Ovary (tissue), 3 donors: ENCODE data around the gene SLC9A7.

Experiments
- CTCF ChIP-seq, 3 donors: fragments of 450-650 bp in 2 of 3; fragments of 200-600 bp in 1 of 3; IDR thresholded peaks; one replicate each; pipeline versions ENCODE4 v1.5.1 to v1.8.0; 2016 to 2022; ENCODE audit warnings: antibody characterized with exemption in 3 of 3, mild to moderate bottlenecking in 1 of 3
- EP300 ChIP-seq: sonication (generic); formaldehyde crosslinking; IDR thresholded peaks from one replicate; pipeline ENCODE4 v1.6.1; 2017; ENCODE audit warnings: antibody characterized with exemption
- donor health status: DM: no; HTN: no; CAD: no.

- no peak for TF ChIP-seq CTCF (IDR thresholded peaks at IDR 0.05)
- TF ChIP-seq EP300: no peak
These were observed 92.1 kb downstream of the SLC9A7 start for GRCh38 chrX:46666831-46667230.
